Thyroid gland (tissue), 4 donors: ENCODE data around the gene DERL3.

Experiments used
- CTCF ChIP-seq, 6 experiments: fragments of 200-600 bp in 3 of 6; fragments of 450-650 bp in 3 of 6; sonication (generic) in 3 of 6; IDR thresholded peaks; one replicate each; pipeline ENCODE4 v1.5.1; 2016 to 2019; ENCODE audit warnings: antibody characterized with exemption in 6 of 6, mild to moderate bottlenecking in 2 of 6, inconsistent platforms in 1 of 6, moderate library complexity in 1 of 6
- POLR2A ChIP-seq, 2 donors: fragments of 450-650 bp; IDR thresholded peaks; one replicate each; pipeline ENCODE4 v1.6.1; 2017; ENCODE audit warnings: antibody characterized with exemption in 2 of 2, mild to moderate bottlenecking in 2 of 2, moderate library complexity in 1 of 2

DNA sequence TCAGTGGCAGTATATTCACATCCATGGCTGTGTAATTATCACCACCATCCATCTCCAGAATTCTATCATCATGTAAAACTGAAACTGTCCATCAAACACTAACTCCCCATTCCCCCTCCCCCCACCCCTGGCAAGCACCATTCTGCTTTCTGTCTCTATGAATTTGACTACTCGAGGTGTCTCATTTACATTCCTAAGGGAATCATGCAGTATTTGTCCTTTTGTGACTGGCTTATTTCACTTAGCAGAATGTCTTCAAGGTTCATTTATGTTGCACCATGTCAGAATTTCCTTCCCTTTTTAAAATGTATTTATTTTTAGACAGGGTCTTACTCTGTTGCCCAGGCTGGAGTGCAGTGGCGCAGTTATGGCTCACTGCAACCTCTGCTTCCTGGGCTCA, 20.3 kb downstream of the DERL3 start:
- TF ChIP-seq CTCF (IDR thresholded peaks at IDR 0.05) (no peak), POLR2A (IDR thresholded peaks at IDR 0.05) (no peak)
